Measurements from ENCODE around the gene NT5M. TPM values are rescaled to one million over a fixed set of nuclear protein-coding genes. Genes with fewer than 3 reads are reported as not detected.

NT5M gene
- total RNA-seq, 4 donors from 2014 or later = 0.68 to 4.2 (median 1.7) TPM; not detected in 1

DNA sequence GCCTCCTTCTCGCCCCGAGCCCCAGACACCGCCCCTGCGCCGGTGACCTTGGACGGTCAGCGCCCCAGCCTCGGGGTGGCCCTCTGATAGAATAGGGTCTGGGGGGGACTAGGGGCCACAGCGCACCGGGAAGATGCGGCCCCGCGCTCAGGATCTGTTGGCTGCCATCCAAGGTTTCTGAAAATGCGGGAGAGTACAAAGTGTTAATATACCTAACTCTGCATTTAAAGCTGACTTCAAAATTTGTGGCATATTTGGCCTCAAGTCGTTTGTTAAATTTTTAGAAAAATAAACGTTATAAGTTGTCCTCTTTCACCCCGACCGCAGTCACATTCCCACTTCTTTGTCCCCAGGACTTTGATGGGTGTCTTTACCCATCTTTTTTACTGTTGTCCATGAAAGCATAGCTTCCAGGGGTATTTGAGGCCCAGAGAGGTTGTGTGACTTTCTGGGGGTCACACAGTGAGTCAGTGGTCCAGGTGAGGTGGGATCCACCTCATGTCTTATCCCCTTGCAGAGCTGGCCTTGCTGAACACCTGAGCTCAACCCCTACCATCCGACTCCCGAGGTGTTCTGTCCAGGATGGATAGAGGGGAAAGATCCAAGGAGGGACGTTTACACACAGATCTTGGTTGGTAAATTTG lies 796 bp downstream of the NT5M start:
- intact Hi-C loops (cut with DNase I; ENCODE audit: low total_unique reads) (no loop called here), in situ Hi-C loops (cut with MboI; ENCODE audit: low pct_ligation_motif_present in 1 of 4, low pct_unique_long_range_greater_than_20kb in 1 of 4, low sequenced_read_pairs in 3 of 4) (loop anchor here in 3 of 4 donors (25.0 kb wide), 2 partner anchors 292 to 317 kb away; no protein-coding TSS in a partner anchor)
- DNase-seq = no peak
- no peaks in the 10 kb centered on the region for H3K9me3 ChIP-seq
- H3K36me3 ChIP-seq = no peaks in the 10 kb centered on the region
- H3K4me3 ChIP-seq = peak overlapping the region; percentile 40 to 58 (median 50)
- H3K4me1 ChIP-seq = peaks cover 10 to 29% (median 15%) of the 10 kb centered on the region in 4 donors
- H3K27ac ChIP-seq = peak overlapping the region; percentile 75 to 80 (median 80)
- 29 to 48% methylated on average over 6 to 13 of the region's 21 CpGs for WGBS, 2 donors (ENCODE audit: low coverage in 1 of 2)
- H3K27me3 ChIP-seq = no peaks in the 10 kb centered on the region
- TF ChIP-seq POLR2AphosphoS5 (IDR thresholded peaks at IDR 0.05) = no peak
- no peak for TF ChIP-seq EP300 (IDR thresholded peaks at IDR 0.05; ENCODE audit: low read depth)
- TF ChIP-seq, protein P1, sequence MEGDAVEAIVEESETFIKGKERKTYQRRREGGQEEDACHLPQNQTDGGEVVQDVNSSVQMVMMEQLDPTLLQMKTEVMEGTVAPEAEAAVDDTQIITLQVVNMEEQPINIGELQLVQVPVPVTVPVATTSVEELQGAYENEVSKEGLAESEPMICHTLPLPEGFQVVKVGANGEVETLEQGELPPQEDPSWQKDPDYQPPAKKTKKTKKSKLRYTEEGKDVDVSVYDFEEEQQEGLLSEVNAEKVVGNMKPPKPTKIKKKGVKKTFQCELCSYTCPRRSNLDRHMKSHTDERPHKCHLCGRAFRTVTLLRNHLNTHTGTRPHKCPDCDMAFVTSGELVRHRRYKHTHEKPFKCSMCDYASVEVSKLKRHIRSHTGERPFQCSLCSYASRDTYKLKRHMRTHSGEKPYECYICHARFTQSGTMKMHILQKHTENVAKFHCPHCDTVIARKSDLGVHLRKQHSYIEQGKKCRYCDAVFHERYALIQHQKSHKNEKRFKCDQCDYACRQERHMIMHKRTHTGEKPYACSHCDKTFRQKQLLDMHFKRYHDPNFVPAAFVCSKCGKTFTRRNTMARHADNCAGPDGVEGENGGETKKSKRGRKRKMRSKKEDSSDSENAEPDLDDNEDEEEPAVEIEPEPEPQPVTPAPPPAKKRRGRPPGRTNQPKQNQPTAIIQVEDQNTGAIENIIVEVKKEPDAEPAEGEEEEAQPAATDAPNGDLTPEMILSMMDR (IDR thresholded peaks at IDR 0.05) = peak in 1 of 5 experiments; percentile 7

DNA sequence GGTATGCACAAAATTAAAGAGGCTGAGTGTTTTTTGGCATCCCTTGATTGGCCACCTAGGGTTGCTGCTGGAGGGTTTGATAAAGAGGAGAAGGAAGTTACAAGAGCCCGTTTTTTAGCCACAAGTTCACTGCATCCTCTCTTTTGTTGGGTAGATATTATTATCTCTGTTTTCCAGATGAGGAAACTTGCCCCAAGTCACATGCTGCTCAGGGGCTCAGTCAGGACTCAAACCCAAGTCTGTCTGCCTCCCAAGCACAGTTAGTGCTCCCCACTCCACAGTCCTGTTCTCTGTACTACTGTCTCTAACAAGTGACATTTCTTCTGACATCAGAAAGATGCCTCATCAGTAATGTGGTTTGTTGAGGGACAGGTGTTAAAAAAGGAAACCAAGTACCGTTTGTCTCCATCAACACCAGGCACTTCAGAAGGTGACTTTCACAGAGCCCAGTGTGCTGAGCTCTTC lies 1.4 kb downstream of the NT5M start:
- intact Hi-C loops (cut with DNase I; ENCODE audit: low total_unique reads) = no loop called here
- H3K27ac ChIP-seq = peak overlapping the region in 2 of 4 donors; percentile 75 to 79
- no peaks in the 10 kb centered on the region for H3K9me3 ChIP-seq
- H3K36me3 ChIP-seq = no peaks in the 10 kb centered on the region
- TF ChIP-seq POLR2AphosphoS5 (IDR thresholded peaks at IDR 0.05) (no peak), POLR2A (IDR thresholded peaks at IDR 0.05) (peak; percentile 24)
- no peak for DNase-seq
- no peak overlapping the region for H3K4me3 ChIP-seq
- H3K4me1 ChIP-seq = peaks cover 10 to 29% (median 15%) of the 10 kb centered on the region in 4 donors
- no peaks in the 10 kb centered on the region for H3K27me3 ChIP-seq
- whole genome bisulfite sequencing, 2 donors (ENCODE audit: low coverage in 1 of 2) = 57 to 68% methylated on average over 2 of the region's 2 CpGs
- in situ Hi-C loops (cut with MboI; ENCODE audit: low pct_ligation_motif_present in 1 of 4, low pct_unique_long_range_greater_than_20kb in 1 of 4, low sequenced_read_pairs in 3 of 4) = loop anchor here in 3 of 4 donors (25.0 kb wide), 2 partner anchors 292 to 317 kb away; no protein-coding TSS in a partner anchor

DNA sequence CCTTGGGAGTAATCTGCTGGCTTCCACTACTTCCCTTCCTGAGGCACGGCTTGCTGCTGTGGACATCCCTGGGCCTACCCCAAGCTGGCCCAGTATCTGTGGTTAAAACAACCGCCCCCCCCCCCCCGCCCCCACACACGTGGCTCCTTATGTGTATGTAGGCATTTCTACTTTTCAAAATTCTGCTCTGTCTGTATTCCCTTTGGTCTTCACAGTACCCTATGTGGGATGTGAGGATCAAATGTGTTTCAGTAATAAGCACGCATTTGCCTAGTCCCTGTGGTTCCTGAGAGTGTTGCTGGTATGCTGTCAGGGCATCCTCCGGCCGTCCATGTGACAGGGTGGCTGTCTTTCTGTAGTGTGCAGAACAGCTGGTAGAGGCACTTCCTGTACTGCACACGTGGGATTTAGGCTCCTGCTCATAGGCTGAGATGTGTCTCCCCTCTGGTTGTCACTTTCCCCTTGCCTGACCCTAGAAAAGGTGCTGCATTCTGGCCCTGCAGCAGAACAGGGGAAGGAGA lies 2.2 kb downstream of the NT5M start:
- no peaks in the 10 kb centered on the region for H3K36me3 ChIP-seq
- H3K27ac ChIP-seq = peak overlapping the region in 2 of 4 donors; percentile 22 to 32
- intact Hi-C loops (cut with DNase I; ENCODE audit: low total_unique reads) (no loop called here), in situ Hi-C loops (cut with MboI; ENCODE audit: low pct_ligation_motif_present in 1 of 4, low pct_unique_long_range_greater_than_20kb in 1 of 4, low sequenced_read_pairs in 3 of 4) (loop anchor here in 3 of 4 donors (25.0 kb wide), 2 partner anchors 293 to 318 kb away; no protein-coding TSS in a partner anchor)
- TF ChIP-seq, protein P1 (IDR thresholded peaks at IDR 0.05) = no peak
- no peak for TF ChIP-seq POLR2AphosphoS5 (IDR thresholded peaks at IDR 0.05)
- TF ChIP-seq POLR2A (IDR thresholded peaks at IDR 0.05) = no peak
- TF ChIP-seq EP300 (IDR thresholded peaks at IDR 0.05; ENCODE audit: low read depth) = no peak
- H3K27me3 ChIP-seq = no peaks in the 10 kb centered on the region
- no peaks in the 10 kb centered on the region for H3K9me3 ChIP-seq
- no peak overlapping the region for H3K4me3 ChIP-seq
- DNase-seq = peak; percentile 57
- peaks cover 10 to 27% (median 13%) of the 10 kb centered on the region in 4 donors for H3K4me1 ChIP-seq
- WGBS, 2 donors (ENCODE audit: low coverage in 1 of 2) = 47 to 90% methylated on average over 3 to 8 of the region's 8 CpGs

DNA sequence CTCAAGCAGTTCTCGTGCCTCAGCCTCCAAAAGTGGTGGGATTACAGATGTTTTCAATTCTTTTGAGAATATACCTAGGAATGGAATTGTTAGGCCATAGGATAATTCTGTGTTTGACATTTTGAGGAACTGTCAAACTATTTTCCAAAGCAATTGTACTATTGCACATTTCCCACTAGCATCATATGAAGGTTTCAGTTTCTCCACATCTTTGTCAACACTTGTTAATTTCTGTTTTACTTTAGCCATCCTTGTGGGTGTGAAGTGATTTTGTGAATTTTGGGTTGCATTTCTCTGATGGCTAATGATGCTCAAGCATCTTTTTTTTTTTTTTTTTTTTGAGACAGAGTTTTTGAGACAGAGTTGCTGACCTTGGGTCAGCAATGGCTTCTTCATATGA lies 6.2 kb downstream of the NT5M start:
- H3K4me3 ChIP-seq = no peak overlapping the region
- 95% methylated on average over 1 of the region's 1 CpG; no CpG with 5 or more reads in 1 of the 2 donors for WGBS, 2 donors (ENCODE audit: low coverage in 1 of 2)
- no peak for TF ChIP-seq EP300 (IDR thresholded peaks at IDR 0.05; ENCODE audit: low read depth)
- TF ChIP-seq, protein P1 (IDR thresholded peaks at IDR 0.05) = no peak
- TF ChIP-seq POLR2AphosphoS5 (IDR thresholded peaks at IDR 0.05) = no peak
- no peak for TF ChIP-seq POLR2A (IDR thresholded peaks at IDR 0.05)
- peaks cover 0 to 8% (median 0%) of the 10 kb centered on the region in 4 donors for H3K4me1 ChIP-seq
- no peaks in the 10 kb centered on the region for H3K9me3 ChIP-seq
- intact Hi-C loops (cut with DNase I; ENCODE audit: low total_unique reads) = no loop called here
- H3K27ac ChIP-seq = no peak overlapping the region
- in situ Hi-C loops (cut with MboI; ENCODE audit: low pct_ligation_motif_present in 1 of 4, low pct_unique_long_range_greater_than_20kb in 1 of 4, low sequenced_read_pairs in 3 of 4) = loop anchor here in 3 of 4 donors (25.0 kb wide), 2 partner anchors 297 to 322 kb away; no protein-coding TSS in a partner anchor
- H3K36me3 ChIP-seq = no peaks in the 10 kb centered on the region
- H3K27me3 ChIP-seq = no peaks in the 10 kb centered on the region
- DNase-seq = no peak

Data from transverse colon (tissue), 4 donors.